Hepatocyte (in vitro differentiated cells): ENCODE results near the gene INTS11.

ENCODE experiments used
- EZH2phosphoT487 ChIP-seq: fragments of 200-600 bp; sonication (generic); IDR thresholded peaks from one replicate; pipeline ENCODE4 v1.6.1; 2018; ENCODE audit warnings: antibody characterized with exemption, mild to moderate bottlenecking, low read depth, moderate library complexity; ENCODE audit not compliant: unreplicated experiment, severe bottlenecking
- TF ChIP-seq, protein P1 (sequence below): fragments of 200-600 bp; sonication (generic); IDR thresholded peaks from 2 replicates; pipeline ENCODE4 v1.5.1; 2016; ENCODE audit warnings: antibody characterized with exemption, mild to moderate bottlenecking; ENCODE audit not compliant: poor library complexity

DNA sequence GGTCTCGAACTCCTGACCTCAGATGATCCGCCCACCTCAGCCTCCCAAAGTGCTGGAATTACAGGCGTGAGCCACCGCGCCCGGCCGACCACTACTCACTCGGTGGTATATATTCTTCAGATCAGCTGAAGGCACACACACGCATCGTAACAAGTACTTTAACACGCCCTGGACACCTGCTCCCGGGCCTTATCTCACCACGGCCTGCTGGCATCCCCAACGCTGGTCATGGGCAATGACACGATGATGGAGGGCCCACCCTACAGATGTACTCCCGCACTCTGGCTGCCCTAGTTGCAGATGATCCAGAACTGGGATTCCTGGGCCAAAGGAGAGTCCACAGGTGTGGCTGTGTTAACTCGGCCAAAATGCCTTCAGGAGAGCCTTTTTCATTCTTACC is 62.4 kb downstream of the INTS11 start:
- TF ChIP-seq EZH2phosphoT487, result no peak
- TF ChIP-seq, protein P1, sequence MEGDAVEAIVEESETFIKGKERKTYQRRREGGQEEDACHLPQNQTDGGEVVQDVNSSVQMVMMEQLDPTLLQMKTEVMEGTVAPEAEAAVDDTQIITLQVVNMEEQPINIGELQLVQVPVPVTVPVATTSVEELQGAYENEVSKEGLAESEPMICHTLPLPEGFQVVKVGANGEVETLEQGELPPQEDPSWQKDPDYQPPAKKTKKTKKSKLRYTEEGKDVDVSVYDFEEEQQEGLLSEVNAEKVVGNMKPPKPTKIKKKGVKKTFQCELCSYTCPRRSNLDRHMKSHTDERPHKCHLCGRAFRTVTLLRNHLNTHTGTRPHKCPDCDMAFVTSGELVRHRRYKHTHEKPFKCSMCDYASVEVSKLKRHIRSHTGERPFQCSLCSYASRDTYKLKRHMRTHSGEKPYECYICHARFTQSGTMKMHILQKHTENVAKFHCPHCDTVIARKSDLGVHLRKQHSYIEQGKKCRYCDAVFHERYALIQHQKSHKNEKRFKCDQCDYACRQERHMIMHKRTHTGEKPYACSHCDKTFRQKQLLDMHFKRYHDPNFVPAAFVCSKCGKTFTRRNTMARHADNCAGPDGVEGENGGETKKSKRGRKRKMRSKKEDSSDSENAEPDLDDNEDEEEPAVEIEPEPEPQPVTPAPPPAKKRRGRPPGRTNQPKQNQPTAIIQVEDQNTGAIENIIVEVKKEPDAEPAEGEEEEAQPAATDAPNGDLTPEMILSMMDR, result no peak
